GM12878 (cell line): ENCODE measurements around the gene C10orf71. TPM values are rescaled to one million over a fixed set of nuclear protein-coding genes. Genes with fewer than 3 reads are reported as not detected.

Source experiments
- IKZF1 ChIP-seq: fragments of 450-650 bp; conservative IDR thresholded peaks from 2 replicates; pipeline ENCODE4 v1.6.1; 2017; ENCODE audit warnings: antibody characterized with exemption, mild to moderate bottlenecking
- JUND ChIP-seq: IDR thresholded peaks from 2 replicates; pipeline ENCODE4 v1.6.1; 2012; ENCODE audit warnings: low read depth, mild to moderate bottlenecking, low read length, improper control_type of control experiment, moderate library complexity
- KAT2A ChIP-seq: conservative IDR thresholded peaks from 2 replicates; pipeline ENCODE4 v1.6.1; 2011; ENCODE audit warnings: low read depth, low read length; ENCODE audit not compliant: control insufficient read depth
- LARP7 ChIP-seq: fragments of 450-650 bp; IDR thresholded peaks from 2 replicates; pipeline ENCODE4 v1.6.1; 2017; ENCODE audit warnings: mild to moderate bottlenecking
- MYB ChIP-seq: fragments of 150-350 bp; IDR thresholded peaks from 2 replicates; pipeline ENCODE4 v1.6.1; 2014; ENCODE audit warnings: mild to moderate bottlenecking, low read depth, low read length, borderline replicate concordance
- NFIC ChIP-seq: IDR thresholded peaks from 2 replicates; pipeline ENCODE4 v1.6.1; 2012; ENCODE audit warnings: low read depth, mild to moderate bottlenecking, inconsistent platforms, low read length, moderate library complexity
- POU2F2 ChIP-seq: IDR thresholded peaks from 3 replicates; pipeline ENCODE4 v1.6.1; 2011; ENCODE audit warnings: low read depth, mild to moderate bottlenecking, low read length, borderline replicate concordance
- SMAD5 ChIP-seq: IDR thresholded peaks from 2 replicates; pipeline ENCODE4 v1.6.1; 2016; ENCODE audit warnings: antibody characterized with exemption, low read depth
- polyA plus RNA-seq, 11 experiments: library from polyadenylated mRNA; depleted of rRNA in 4 of 11; unstranded in 6 of 11; stranded (reverse) in 5 of 11; fragments of >200 nt; fragmentation: Nextera tagmentation in 4 of 11; fragmentation: Illumina TruSeq in 1 of 11; extraction: Ambion mirVana in 4 of 11; extraction: Trizol in 1 of 11; gene quantifications; 1 replicate in 1 of 11; 2 replicates in 10 of 11; pipeline versions ENCODE4 v1.2.1 to v1.2.3, GENCODE V29; 2011 to 2016; ENCODE audit warnings: inconsistent platforms in 2 of 11, missing spikeins in 2 of 11, low read depth in 1 of 11
- total RNA-seq, 4 experiments: library from RNA; depleted of rRNA in 3 of 4; stranded (reverse); fragments of >200 nt in 3 of 4; fragmentation: Illumina TruSeq in 1 of 4; extraction: Trizol in 1 of 4; gene quantifications; 2 replicates each; pipeline versions ENCODE4 v1.2.1 to v1.2.3, GENCODE V29; 2013 to 2021
- TF ChIP-seq, protein P1 (sequence below): IDR thresholded peaks from 2 replicates; pipeline ENCODE4 v1.6.1; 2011; ENCODE audit warnings: low read depth, mild to moderate bottlenecking, low read length, moderate library complexity, borderline replicate concordance; ENCODE audit errors: extremely low read depth
- TF ChIP-seq, protein P2 (sequence below): fragments of 450-650 bp; IDR thresholded peaks from 2 replicates; pipeline ENCODE4 v1.6.1; 2017; ENCODE audit warnings: antibody characterized with exemption, mild to moderate bottlenecking, moderate library complexity
- TF ChIP-seq, protein P3 (sequence below): fragments of 450-650 bp; IDR thresholded peaks from 2 replicates; pipeline ENCODE4 v1.6.1; 2018; ENCODE audit warnings: borderline replicate concordance, mild to moderate bottlenecking; ENCODE audit not compliant: partially characterized antibody

Gene C10orf71
- total and polyA plus RNA-seq, 10 of the 15 experiments (the other 5 are each of a cell fraction or from before 2014, with no cell fraction given) = not detected

DNA sequence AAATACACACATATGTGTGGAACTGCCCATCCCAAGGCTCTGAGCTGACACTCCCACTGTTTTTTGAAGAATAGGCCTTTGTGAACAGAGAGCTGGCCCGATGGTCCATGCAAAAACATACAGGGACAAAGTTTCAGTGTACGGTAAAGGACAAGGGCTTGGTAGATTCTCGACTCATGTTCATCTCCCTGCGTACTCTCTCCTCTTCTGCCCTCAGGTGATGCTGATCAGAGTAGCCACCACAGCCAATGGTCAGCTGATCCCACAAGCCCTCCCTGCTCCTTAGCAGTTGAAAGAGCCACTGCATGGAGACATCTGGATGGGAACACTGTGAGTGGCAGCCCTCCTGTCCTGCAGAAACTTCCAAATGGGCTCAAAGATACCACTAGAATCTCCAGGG, 23.1 kb upstream of the C10orf71 start (continued):
- TF ChIP-seq LARP7 (no peak), MYB (no peak), JUND (no peak), POU2F2 (no peak), SMAD5 (no peak), IKZF1 (no peak), KAT2A (no peak), NFIC (no peak)
- TF ChIP-seq, protein P1, sequence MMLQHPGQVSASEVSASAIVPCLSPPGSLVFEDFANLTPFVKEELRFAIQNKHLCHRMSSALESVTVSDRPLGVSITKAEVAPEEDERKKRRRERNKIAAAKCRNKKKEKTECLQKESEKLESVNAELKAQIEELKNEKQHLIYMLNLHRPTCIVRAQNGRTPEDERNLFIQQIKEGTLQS = no peak
- TF ChIP-seq, protein P2, sequence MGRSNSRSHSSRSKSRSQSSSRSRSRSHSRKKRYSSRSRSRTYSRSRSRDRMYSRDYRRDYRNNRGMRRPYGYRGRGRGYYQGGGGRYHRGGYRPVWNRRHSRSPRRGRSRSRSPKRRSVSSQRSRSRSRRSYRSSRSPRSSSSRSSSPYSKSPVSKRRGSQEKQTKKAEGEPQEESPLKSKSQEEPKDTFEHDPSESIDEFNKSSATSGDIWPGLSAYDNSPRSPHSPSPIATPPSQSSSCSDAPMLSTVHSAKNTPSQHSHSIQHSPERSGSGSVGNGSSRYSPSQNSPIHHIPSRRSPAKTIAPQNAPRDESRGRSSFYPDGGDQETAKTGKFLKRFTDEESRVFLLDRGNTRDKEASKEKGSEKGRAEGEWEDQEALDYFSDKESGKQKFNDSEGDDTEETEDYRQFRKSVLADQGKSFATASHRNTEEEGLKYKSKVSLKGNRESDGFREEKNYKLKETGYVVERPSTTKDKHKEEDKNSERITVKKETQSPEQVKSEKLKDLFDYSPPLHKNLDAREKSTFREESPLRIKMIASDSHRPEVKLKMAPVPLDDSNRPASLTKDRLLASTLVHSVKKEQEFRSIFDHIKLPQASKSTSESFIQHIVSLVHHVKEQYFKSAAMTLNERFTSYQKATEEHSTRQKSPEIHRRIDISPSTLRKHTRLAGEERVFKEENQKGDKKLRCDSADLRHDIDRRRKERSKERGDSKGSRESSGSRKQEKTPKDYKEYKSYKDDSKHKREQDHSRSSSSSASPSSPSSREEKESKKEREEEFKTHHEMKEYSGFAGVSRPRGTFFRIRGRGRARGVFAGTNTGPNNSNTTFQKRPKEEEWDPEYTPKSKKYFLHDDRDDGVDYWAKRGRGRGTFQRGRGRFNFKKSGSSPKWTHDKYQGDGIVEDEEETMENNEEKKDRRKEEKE = no peak
- TF ChIP-seq, protein P3, sequence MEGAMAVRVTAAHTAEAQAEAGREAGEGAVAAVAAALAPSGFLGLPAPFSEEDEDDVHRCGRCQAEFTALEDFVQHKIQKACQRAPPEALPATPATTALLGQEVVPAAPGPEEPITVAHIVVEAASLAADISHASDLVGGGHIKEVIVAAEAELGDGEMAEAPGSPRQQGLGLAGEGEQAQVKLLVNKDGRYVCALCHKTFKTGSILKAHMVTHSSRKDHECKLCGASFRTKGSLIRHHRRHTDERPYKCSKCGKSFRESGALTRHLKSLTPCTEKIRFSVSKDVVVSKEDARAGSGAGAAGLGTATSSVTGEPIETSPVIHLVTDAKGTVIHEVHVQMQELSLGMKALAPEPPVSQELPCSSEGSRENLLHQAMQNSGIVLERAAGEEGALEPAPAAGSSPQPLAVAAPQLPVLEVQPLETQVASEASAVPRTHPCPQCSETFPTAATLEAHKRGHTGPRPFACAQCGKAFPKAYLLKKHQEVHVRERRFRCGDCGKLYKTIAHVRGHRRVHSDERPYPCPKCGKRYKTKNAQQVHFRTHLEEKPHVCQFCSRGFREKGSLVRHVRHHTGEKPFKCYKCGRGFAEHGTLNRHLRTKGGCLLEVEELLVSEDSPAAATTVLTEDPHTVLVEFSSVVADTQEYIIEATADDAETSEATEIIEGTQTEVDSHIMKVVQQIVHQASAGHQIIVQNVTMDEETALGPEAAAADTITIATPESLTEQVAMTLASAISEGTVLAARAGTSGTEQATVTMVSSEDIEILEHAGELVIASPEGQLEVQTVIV = no peak
- TF ChIP-seq, all 136 proteins: peak for 0
